Mesothelial cell of epicardium (in vitro differentiated cells): ENCODE data around the gene GMPR. TPM values are rescaled to one million over a fixed set of nuclear protein-coding genes. Genes with fewer than 3 reads are reported as not detected.

Experiments
- DNase-seq, 2 experiments: peaks; one replicate each; pipeline ENCODE4 v3.0.0; 2021; ENCODE audit warnings: low spot score in 2 of 2; ENCODE audit not compliant: unreplicated experiment in 2 of 2
- H3K27ac Mint-ChIP-seq: 2 replicates; pipeline ENCODE4 v1.8.0; 2021; ENCODE audit warnings: mixed read lengths
- H3K27me3 Mint-ChIP-seq: 2 replicates; pipeline ENCODE4 v1.8.0; 2021; ENCODE audit warnings: low read depth, mixed read lengths
- H3K36me3 Mint-ChIP-seq: 2 replicates; pipeline ENCODE4 v1.8.0; 2021; ENCODE audit warnings: mixed read lengths
- H3K4me1 Mint-ChIP-seq: 2 replicates; pipeline ENCODE4 v1.8.0; 2021; ENCODE audit warnings: mixed read lengths
- H3K4me3 Mint-ChIP-seq: 2 replicates; pipeline ENCODE4 v1.8.0; 2021; ENCODE audit warnings: mild to moderate bottlenecking, moderate library complexity, mixed read lengths
- H3K9me3 Mint-ChIP-seq: 2 replicates; pipeline ENCODE4 v1.8.0; 2021; ENCODE audit warnings: mixed read lengths
- total RNA-seq: library from RNA; stranded (reverse); gene quantifications from 3 replicates; pipeline ENCODE4 v1.2.1, GENCODE V29; 2021
- TF ChIP-seq, protein P1 (sequence below): fragments of 200-600 bp; sonication (generic); IDR thresholded peaks from one replicate; pipeline ENCODE4 v1.5.0; 2021; ENCODE audit warnings: antibody characterized with exemption; ENCODE audit not compliant: unreplicated experiment

Gene GMPR
- total RNA-seq, 1 donor from 2014 or later = 4.0 TPM

DNA sequence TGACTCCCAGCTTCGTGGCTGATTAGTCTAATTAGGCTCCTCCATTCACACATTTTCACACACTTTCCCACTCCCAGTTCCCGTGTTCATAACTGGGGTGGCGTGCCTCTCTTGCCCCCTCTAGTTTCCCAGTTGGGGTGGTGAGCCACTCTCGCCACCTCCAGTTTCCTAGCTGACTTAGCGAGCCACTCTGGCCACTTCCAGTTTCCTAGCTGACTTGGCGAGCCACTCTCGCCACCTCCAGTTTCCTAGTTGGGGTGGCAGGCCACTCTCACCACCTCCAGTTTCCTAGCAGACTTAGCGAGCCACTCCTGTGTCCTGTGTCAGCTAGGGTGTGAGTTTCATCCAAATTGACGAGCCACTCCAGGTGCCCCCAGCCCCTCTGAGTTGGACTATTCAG, 7.4 kb upstream of the GMPR start:
- peaks cover 18% of the 10 kb centered on the region for H3K4me1 Mint-ChIP-seq
- H3K27ac Mint-ChIP-seq = no peak overlapping the region
- no peak overlapping the region for H3K4me3 Mint-ChIP-seq
- no peaks in the 10 kb centered on the region for H3K27me3 Mint-ChIP-seq
- no peaks in the 10 kb centered on the region for H3K9me3 Mint-ChIP-seq
- TF ChIP-seq, protein P1, sequence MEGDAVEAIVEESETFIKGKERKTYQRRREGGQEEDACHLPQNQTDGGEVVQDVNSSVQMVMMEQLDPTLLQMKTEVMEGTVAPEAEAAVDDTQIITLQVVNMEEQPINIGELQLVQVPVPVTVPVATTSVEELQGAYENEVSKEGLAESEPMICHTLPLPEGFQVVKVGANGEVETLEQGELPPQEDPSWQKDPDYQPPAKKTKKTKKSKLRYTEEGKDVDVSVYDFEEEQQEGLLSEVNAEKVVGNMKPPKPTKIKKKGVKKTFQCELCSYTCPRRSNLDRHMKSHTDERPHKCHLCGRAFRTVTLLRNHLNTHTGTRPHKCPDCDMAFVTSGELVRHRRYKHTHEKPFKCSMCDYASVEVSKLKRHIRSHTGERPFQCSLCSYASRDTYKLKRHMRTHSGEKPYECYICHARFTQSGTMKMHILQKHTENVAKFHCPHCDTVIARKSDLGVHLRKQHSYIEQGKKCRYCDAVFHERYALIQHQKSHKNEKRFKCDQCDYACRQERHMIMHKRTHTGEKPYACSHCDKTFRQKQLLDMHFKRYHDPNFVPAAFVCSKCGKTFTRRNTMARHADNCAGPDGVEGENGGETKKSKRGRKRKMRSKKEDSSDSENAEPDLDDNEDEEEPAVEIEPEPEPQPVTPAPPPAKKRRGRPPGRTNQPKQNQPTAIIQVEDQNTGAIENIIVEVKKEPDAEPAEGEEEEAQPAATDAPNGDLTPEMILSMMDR = no peak
- H3K36me3 Mint-ChIP-seq = no peaks in the 10 kb centered on the region
- DNase-seq = no peak

DNA sequence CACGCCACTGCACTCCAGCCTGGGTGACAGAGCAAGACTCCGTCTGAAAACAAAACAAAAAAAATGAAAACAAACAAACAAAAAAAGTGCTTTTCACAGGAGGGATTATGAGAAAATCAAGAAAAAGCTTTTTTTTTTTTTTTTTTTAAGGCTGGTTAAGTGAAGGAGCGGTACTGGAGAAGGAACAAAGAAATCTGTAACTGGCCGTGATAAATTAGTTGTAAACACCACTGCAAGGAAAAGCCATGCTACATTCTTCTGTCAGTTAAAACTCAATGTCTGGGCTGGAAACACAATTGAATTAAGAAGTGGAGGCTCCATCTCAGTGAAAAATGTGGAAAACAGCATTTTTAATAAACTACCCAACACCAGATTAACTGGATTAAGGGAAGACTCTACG, 6.3 kb upstream of the GMPR start:
- Mint-ChIP-seq H3K4me3 (no peak overlapping the region), H3K9me3 (no peaks in the 10 kb centered on the region), H3K27ac (no peak overlapping the region), H3K27me3 (no peaks in the 10 kb centered on the region), H3K4me1 (peaks cover 28% of the 10 kb centered on the region), H3K36me3 (no peaks in the 10 kb centered on the region)
- TF ChIP-seq, protein P1 = no peak
- DNase-seq = no peak

DNA sequence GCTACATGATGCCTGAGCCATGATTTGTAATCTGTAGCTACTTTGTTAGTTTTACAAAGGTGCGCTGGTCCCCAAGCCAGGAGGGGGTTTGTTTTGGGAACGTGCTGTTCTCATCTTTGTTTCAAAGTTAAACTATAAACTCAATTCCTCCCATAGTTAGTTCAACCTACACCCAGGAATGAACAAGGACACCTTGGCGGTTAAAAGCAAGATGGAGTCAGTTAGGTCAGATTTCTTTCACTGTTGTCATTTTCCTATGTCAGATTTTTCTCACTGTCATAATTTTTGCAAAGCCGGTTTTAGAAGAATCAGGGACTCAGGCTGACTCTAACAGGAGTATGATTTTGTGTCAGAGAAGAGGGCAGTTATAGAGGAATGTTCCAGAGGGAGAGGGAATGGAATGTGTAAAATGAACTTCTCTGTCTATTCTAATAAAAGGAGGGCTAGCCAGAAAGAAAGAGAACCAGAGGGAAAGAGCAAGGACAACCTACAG, 2.3 kb upstream of the GMPR start:
- DNase-seq = no peak
- peaks cover 40% of the 10 kb centered on the region for H3K4me1 Mint-ChIP-seq
- H3K27ac Mint-ChIP-seq = peak overlapping the region; percentile 83
- TF ChIP-seq, protein P1 = no peak
- H3K9me3 Mint-ChIP-seq = no peaks in the 10 kb centered on the region
- peaks cover 13% of the 10 kb centered on the region for H3K27me3 Mint-ChIP-seq
- H3K36me3 Mint-ChIP-seq = no peaks in the 10 kb centered on the region
- H3K4me3 Mint-ChIP-seq = no peak overlapping the region

GRCh38 chr6:16236631-16237199, 1.7 kb upstream of the GMPR start:
- Mint-ChIP-seq H3K4me1 (peaks cover 44% of the 10 kb centered on the region), H3K9me3 (no peaks in the 10 kb centered on the region), H3K4me3 (peak overlapping the region; percentile 49), H3K36me3 (no peaks in the 10 kb centered on the region), H3K27me3 (peaks cover 13% of the 10 kb centered on the region), H3K27ac (peak overlapping the region; percentile 81)
- no peak for DNase-seq
- TF ChIP-seq, protein P1 = no peak

GRCh38 chr6:16237242-16237641, 1.1 kb upstream of the GMPR start:
- no peak for DNase-seq
- Mint-ChIP-seq H3K4me1 (peaks cover 40% of the 10 kb centered on the region), H3K27me3 (peaks cover 13% of the 10 kb centered on the region), H3K9me3 (no peaks in the 10 kb centered on the region), H3K36me3 (no peaks in the 10 kb centered on the region), H3K4me3 (peak overlapping the region; percentile 49), H3K27ac (peak overlapping the region; percentile 81)
- TF ChIP-seq, protein P1 = no peak
